Measurements from ENCODE around the gene DLG5. TPM values are rescaled to one million over a fixed set of nuclear protein-coding genes. Genes with fewer than 3 reads are reported as not detected.
A peak's percentile ranks its signal among the peaks of the same experiment; 100 is the strongest.

DLG5 gene
- total RNA-seq, 1 donor from 2014 or later: 58.4 TPM

DNA sequence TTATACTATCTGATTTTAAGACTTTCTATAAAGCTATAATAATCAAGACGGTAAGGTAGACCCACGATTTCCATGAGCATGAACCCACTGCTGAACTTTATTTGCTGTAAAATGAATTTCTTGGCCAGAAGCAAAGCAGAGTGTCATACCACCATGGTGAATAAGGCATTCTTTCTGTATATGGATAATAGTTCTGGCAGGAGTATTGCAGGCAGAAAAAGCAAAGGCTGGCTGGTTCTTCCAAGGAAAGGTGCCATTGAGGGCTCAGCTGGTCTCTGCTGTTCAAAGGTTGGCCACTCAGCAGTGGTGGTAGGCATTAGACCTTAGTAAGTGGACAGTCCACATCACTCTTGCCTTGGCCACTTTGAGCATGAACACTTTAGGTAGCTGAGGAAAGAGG, 184.8 kb downstream of the DLG5 start:
- peak; percentile 80 for DNase-seq (ENCODE audit: low read depth)
- Mint-ChIP-seq H3K4me3 (ENCODE audit: unreplicated experiment) (no peak overlapping the region), H3K36me3 (ENCODE audit: low read depth, unreplicated experiment) (peaks cover 2% of the 10 kb centered on the region), H3K4me1 (ENCODE audit: low read depth, unreplicated experiment) (peaks cover 31% of the 10 kb centered on the region), H3K27me3 (ENCODE audit: low read depth, unreplicated experiment) (no peaks in the 10 kb centered on the region), H3K27ac (ENCODE audit: unreplicated experiment) (no peak overlapping the region), H3K9me3 (ENCODE audit: unreplicated experiment) (peaks cover 20% of the 10 kb centered on the region)
- H3K9me3 ChIP-seq (ENCODE audit: insufficient read depth, low read depth, low read length): no peaks in the 10 kb centered on the region
- FAIRE-seq: no peak
- no peaks in the 10 kb centered on the region for H4K20me1 ChIP-seq (ENCODE audit: insufficient read depth, low read length)
- H2AFZ ChIP-seq (ENCODE audit: low read depth, low read length): no peak overlapping the region
- H3K27me3 ChIP-seq (ENCODE audit: insufficient read depth, low read length): no peaks in the 10 kb centered on the region
- no peak overlapping the region for H3K4me2 ChIP-seq (ENCODE audit: low read length)
- no peaks in the 10 kb centered on the region for H3K36me3 ChIP-seq (ENCODE audit: insufficient read depth, low read length)
- no peak overlapping the region for H3K27ac ChIP-seq (ENCODE audit: low read depth, low read length)
- no peaks in the 10 kb centered on the region for H3K79me2 ChIP-seq (ENCODE audit: insufficient read depth, low read length)
- peaks cover 18% of the 10 kb centered on the region for H3K4me1 ChIP-seq (ENCODE audit: insufficient read depth, low read length)
- TF ChIP-seq, protein P1, sequence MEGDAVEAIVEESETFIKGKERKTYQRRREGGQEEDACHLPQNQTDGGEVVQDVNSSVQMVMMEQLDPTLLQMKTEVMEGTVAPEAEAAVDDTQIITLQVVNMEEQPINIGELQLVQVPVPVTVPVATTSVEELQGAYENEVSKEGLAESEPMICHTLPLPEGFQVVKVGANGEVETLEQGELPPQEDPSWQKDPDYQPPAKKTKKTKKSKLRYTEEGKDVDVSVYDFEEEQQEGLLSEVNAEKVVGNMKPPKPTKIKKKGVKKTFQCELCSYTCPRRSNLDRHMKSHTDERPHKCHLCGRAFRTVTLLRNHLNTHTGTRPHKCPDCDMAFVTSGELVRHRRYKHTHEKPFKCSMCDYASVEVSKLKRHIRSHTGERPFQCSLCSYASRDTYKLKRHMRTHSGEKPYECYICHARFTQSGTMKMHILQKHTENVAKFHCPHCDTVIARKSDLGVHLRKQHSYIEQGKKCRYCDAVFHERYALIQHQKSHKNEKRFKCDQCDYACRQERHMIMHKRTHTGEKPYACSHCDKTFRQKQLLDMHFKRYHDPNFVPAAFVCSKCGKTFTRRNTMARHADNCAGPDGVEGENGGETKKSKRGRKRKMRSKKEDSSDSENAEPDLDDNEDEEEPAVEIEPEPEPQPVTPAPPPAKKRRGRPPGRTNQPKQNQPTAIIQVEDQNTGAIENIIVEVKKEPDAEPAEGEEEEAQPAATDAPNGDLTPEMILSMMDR (IDR thresholded peaks at IDR 0.05; ENCODE audit: insufficient read depth, low read depth, low read length): no peak
- TF ChIP-seq EZH2 (IDR thresholded peaks at IDR 0.05; ENCODE audit: insufficient read depth, low read length): no peak
- H3K9ac ChIP-seq (ENCODE audit: low read length): no peak overlapping the region
- H3K4me3 ChIP-seq (ENCODE audit: insufficient read depth, low read depth, low read length): no peak overlapping the region

Other genes with a start within 250 kb of the DLG5 start
- 28.8 and 31.4 TPM in 2 replicates for gene POLR3A, start 102.8 kb upstream of the DLG5 start, total RNA-seq
- 1,230 and 1,331 TPM in 2 replicates for gene RPS24, start 107.1 kb upstream of the DLG5 start, total RNA-seq

Data from astrocyte (in vitro differentiated cells and primary cell).